Right renal pelvis (tissue), 4 donors: ENCODE measurements around the gene ILDR1. TPM values are rescaled to one million over a fixed set of nuclear protein-coding genes. Genes with fewer than 3 reads are reported as not detected.

ENCODE experiments used
- DNase-seq, 4 donors: peaks; one replicate each; pipeline ENCODE4 v3.0.0-alpha.2; 2013; ENCODE audit warnings: low read depth in 4 of 4, low spot score in 3 of 4, missing footprints in 1 of 4
- polyA plus RNA-seq, 4 donors: library from polyadenylated mRNA; unstranded; fragments of 120-200 nt; gene quantifications; one replicate each; pipeline ENCODE4 v1.2.1, GENCODE V29; 2013; ENCODE audit not compliant: insufficient read length in 4 of 4

Gene ILDR1
- polyA plus RNA-seq, 4 donors = 8.2 to 10.5 (median 8.9) TPM

GRCh38 chr3:122021037-122021436, 1.0 kb downstream of the ILDR1 start:
- no peak for DNase-seq

- DNase-seq = no peak
Observed at GRCh38 chr3:122019493-122019892, 2.6 kb downstream of the ILDR1 start.

- DNase-seq = no peak
Observed at GRCh38 chr3:122014741-122015140, 7.3 kb downstream of the ILDR1 start.

DNA sequence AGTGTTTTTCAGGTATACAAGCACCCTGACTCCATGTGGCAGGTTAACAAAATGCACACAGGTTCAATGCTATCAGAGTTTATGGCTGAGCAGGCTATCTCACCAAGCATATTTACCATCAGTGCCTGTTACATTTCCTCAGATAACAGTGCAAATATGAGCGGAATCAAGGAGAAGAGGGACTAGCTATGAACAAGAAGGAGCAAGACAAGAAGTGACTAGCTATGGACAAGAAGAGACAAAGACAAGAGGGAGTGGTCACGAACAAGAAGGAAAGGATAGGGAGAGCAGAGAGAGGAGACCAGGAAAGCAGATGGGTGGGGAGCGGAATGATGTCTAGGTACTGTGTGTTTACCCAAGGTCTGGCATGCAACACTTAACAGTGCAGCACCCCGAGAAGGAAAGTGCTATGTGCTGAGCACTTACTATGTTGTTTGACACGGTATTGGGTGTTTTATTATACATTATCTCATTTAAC, 8.6 kb downstream of the ILDR1 start:
- no peak for DNase-seq

- no peak for DNase-seq
Observed at GRCh38 chr3:122012821-122013220, 9.2 kb downstream of the ILDR1 start.

DNA sequence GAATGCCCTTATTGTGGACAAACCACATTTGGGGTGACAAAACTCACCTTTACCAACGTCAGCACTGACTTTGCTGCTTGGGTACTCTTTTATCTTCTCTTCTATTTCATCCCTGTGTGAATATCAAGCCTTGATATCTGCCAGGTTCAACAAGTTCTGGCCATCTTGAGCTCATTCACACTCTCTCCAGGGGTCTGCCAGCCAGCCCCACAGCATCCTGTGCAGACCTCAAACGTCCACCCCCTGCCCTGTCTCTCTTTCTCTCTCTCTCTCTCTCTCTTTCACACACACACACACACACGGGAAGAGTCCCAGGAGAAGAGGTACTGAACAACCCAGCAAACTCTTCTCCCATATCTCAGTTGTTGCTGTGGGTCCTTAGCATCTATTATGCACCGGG, 10.7 kb downstream of the ILDR1 start:
- no peak for DNase-seq

DNA sequence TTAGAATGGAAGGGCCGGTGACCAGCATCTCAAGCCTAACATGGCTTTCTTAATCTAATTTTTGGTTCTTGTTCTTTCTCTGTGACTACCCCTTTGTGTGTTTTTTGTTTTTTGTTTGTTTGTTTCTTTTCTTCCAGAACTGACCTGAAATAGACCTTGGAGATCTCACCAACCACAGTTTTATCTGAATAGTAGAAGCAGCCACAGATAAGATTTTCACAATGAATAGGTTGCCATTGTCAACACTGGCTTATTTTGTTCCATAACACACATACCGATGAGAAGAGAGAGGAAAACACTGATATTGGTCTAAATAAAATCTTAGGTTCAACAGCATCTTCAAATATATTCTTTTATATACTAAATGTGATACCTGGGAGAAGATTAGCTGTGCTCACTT, 11.5 kb downstream of the ILDR1 start:
- no peak for DNase-seq

- no peak for DNase-seq
Observed at GRCh38 chr3:122008166-122008565, 13.9 kb downstream of the ILDR1 start.

GRCh38 chr3:122006267-122006666, 15.8 kb downstream of the ILDR1 start:
- DNase-seq = no peak

DNA sequence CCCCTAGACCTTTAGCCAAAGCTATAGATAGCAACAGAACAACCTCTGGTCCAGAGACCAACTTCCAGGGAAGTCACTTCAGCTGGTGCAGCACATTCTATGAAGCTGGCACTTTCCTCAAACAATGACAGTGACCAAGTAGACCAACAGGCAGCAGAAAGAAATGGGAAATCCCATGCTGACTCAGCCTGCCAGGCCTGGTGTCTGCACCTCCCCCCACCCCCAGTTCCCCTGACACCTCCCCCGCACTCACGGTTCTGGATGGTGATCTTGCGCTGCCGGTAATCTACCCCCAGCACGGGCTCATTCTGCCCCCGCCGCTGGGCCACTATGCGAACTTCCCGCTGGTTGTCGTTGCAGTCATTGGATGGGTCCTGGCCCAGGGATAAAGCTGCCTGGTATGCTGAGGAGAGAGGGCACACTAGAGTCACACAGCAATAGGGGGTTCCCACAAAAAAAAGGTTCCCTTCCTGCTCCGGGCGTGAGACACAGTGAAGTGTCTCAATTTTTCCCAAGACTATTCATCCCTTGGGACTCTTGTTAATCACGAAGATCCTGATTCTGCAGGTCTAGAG, 17.0 kb downstream of the ILDR1 start:
- no peak for DNase-seq

DNA sequence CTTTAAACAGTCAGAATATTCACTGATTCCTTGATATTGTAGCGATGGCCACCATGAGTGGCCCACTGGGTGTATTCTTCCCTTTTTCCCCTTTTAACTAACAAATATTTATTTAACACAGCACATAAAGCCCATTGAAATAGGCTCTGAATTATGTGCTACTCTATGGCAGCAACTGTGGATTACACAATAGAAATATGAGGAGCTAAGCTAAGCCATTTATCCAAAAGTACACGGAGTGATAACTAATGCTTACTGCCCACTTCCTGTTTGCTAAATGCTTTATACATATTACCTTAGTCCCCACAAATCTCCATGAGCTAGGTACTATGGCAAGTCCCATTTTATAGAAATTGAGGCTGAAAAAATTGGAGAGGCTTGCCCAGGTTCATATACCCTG, 17.9 kb downstream of the ILDR1 start:
- DNase-seq = no peak

DNA sequence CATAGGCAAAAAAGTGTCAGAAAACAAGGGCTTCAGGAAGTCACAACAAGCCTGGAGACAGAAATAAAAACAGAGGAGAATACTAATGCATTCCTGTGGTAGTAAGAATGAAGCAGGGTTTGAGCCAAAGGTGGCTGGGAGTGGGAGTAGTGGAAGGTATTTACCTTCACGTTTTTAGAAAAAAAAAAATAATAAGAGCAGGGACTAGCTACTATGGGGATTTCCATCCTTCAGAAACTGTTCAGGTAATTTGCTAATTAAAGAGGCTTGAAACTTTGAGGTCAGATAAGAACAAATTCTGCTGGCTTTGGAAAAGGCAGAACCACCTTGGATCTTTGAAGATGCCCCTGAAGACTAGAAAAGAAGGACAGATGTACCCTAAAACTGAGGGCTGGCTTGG, 18.4 kb downstream of the ILDR1 start:
- DNase-seq = no peak

GRCh38 chr3:122003112-122003511, 18.9 kb downstream of the ILDR1 start:
- DNase-seq = no peak

- no peak for DNase-seq
Observed at GRCh38 chr3:122002611-122003010, 19.4 kb downstream of the ILDR1 start.

DNA sequence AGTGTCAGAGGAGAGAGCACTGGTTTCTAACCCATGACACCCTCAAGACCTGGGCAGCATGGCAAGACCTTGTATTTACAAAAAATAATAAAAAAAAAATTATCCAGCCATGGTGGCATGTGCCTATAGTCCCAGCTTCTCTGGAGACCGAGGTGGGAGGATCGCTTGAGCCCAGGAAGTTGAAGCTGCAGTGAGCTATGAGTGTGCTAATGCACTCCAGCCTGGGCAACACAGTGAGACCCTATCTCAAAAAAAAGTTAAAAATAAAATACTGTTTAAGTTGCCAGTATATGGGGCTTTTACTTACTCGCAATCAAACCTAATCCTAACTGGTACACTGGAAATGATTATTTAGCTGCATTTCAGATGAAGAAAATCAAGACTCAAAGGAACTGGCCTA, 20.2 kb downstream of the ILDR1 start:
- no peak for DNase-seq

GRCh38 chr3:122000936-122001605, 21.0 kb downstream of the ILDR1 start:
- DNase-seq = no peak

- DNase-seq = no peak
Observed at GRCh38 chr3:121999931-122000330, 22.1 kb downstream of the ILDR1 start.

DNA sequence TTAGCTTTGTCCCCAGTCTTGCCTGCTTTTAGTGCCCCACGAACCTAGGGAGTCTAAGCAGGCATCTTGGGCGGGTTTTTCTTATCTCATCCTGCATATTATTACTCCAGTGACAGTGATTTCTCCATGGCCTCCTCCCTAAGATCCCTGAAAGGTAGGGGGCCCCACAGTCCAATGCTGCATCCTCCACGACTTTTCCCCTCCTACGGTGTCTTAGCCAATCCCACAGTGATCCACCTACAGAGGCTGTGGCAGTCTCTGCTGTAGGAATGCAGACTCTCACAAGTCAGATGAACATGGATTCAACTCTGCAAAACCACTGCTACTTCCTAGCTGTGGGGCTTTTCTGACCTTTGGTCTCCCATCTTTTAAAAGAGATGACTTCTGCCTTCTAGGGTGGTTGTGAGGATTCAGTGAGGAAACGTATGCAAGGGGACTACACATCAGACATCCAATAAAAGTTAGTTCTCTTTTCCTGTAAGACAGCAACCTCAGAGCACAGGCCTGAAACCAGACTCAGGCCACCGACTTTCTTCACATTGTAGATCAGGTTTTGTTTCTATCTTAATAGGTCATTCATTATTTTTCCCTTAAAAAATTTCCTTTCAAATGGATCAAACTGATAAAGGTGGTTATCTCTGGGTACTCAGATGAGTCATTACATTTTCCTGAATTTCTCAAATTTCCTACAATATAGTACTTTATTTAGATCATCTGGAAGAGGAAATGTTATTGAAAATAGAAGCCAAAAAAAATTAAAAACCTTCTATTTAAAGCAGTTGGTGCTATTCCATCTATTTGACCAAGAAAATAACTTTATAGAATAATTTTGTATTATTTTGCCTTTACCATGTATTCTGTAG, 23.2 kb downstream of the ILDR1 start:
- no peak for DNase-seq

DNA sequence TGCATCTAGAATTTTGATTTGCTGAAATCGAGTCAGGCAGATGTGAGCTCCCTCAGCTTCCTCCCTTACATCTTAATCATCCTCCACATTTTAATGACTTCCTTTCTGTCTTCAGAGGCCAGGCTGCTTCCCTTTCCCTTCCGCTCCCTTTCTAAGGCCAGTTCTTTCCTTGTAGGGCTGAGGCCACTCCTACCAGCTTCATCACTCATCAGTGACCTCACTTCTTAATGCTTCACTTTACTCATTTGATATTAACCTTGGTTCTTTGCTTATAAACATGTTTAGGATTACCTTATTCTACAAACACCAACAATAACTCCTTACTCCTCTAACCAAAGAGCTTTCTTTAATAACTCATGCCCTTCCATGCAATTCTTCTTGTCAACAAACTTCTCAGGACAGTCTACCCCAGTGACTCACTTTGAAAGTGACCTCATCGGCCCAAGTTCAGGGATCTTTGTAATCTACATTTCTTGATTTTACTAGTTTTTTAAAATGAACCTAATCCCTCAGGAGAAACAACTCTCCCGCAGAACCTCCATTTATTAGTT, 23.9 kb downstream of the ILDR1 start:
- no peak for DNase-seq

DNA sequence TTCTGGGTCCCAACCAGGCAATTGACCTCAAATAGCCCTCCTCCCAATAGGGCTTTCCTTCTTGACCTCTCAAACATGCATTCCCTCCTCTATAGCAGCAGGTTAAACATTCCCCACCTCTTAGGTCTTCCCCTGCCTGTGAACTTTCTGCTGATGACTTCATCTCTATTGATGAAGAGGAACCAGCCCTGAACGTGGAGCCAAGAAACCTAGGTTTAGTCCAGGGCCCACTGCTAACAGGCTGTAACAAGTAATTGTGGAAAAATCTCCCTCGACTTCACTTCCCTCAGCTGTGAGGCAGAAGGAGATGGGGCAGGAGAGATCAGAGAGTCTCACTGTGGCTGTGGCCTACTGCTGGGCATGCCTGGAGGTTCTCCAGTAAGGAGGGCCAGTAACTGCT, 24.7 kb downstream of the ILDR1 start:
- DNase-seq = no peak

DNA sequence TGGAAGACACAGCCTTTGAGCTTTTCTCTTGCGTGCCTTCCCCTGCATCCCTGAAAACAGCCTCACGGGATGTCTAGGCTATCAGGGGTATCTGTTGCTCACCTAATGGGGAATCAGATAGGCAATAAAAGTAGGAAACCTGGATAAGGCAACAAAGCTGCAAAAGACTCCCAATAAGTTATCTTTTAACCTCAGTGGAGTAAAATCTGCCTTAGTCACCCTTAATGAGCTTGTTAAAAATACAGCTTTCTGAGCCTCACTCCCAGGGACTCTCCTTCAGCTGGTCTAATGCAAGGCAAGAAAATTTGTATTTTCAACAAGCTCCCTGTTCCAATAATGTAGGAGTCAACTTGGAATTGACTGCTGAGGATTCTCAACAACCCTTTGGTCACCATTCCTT, 25.6 kb downstream of the ILDR1 start:
- DNase-seq = no peak
